Muscle layer of duodenum (tissue), 2 donors: ENCODE results near the gene KCNV2.

ENCODE experiments used
- H3K27ac ChIP-seq: one replicate; pipeline ENCODE4 v1.7.0; 2013; ENCODE audit warnings: mild to moderate bottlenecking, low read length
- H3K27me3 ChIP-seq: one replicate; pipeline ENCODE4 v1.7.0; 2013; ENCODE audit warnings: low read depth, mild to moderate bottlenecking, control low read depth, low read length
- H3K36me3 ChIP-seq, 2 donors: one replicate each; pipeline ENCODE4 v1.7.0; 2013; ENCODE audit warnings: low read length in 2 of 2, control low read depth in 1 of 2, mild to moderate bottlenecking in 1 of 2; ENCODE audit not compliant: insufficient read depth in 2 of 2, control insufficient read depth in 1 of 2
- H3K4me1 ChIP-seq, 2 donors: one replicate each; pipeline ENCODE4 v1.7.0; 2013; ENCODE audit warnings: low read length in 2 of 2, mild to moderate bottlenecking in 2 of 2, control low read depth in 1 of 2, moderate library complexity in 1 of 2; ENCODE audit not compliant: insufficient read depth in 2 of 2, control insufficient read depth in 1 of 2
- H3K4me3 ChIP-seq, 2 donors: one replicate each; pipeline ENCODE4 v1.7.0; 2013; ENCODE audit warnings: low read length in 2 of 2, low read depth in 1 of 2, mild to moderate bottlenecking in 1 of 2
- H3K9me3 ChIP-seq, 2 donors: one replicate each; pipeline ENCODE4 v1.7.0; 2013; ENCODE audit warnings: low read length in 2 of 2, control low read depth in 1 of 2, mild to moderate bottlenecking in 1 of 2; ENCODE audit not compliant: control insufficient read depth in 1 of 2
- donor health status: healthy.

KCNV2 gene

GRCh38 chr9:2717385-2717784 is at the start of gene KCNV2:
Gene KCNV2 (plus strand): TSS chr9:2717510. CDS start chr9:2717740, 230 bp downstream.
- Histone ChIP-seq H3K27ac (no peak within 1 kb of the TSS), H3K36me3 (no peaks in the 10 kb centered on the region), H3K9me3 (no peaks in the 10 kb centered on the region), H3K27me3 (no peaks in the 10 kb centered on the region), H3K4me3 (no peak within 1 kb of the TSS), H3K4me1 (no peaks in the 10 kb centered on the region)

- Histone ChIP-seq H3K27ac (no peak overlapping the region), H3K9me3 (no peaks in the 10 kb centered on the region), H3K27me3 (no peaks in the 10 kb centered on the region), H3K4me3 (no peak overlapping the region), H3K36me3 (no peaks in the 10 kb centered on the region), H3K4me1 (no peaks in the 10 kb centered on the region)
Observed at GRCh38 chr9:2673161-2673560, 44.1 kb upstream of the KCNV2 start.

GRCh38 chr9:2674141-2674824 is 43.0 kb upstream of the KCNV2 start:
- H3K4me1 ChIP-seq: no peaks in the 10 kb centered on the region
- no peaks in the 10 kb centered on the region for H3K9me3 ChIP-seq
- no peak overlapping the region for H3K27ac ChIP-seq
- no peaks in the 10 kb centered on the region for H3K27me3 ChIP-seq
- no peak overlapping the region for H3K4me3 ChIP-seq
- H3K36me3 ChIP-seq: no peaks in the 10 kb centered on the region

GRCh38 chr9:2675834-2676233 is 41.5 kb upstream of the KCNV2 start:
- Histone ChIP-seq H3K27me3 (no peaks in the 10 kb centered on the region), H3K9me3 (no peaks in the 10 kb centered on the region), H3K27ac (no peak overlapping the region), H3K4me3 (no peak overlapping the region), H3K36me3 (no peaks in the 10 kb centered on the region), H3K4me1 (no peaks in the 10 kb centered on the region)

GRCh38 chr9:2676466-2676865 is 40.8 kb upstream of the KCNV2 start:
- Histone ChIP-seq H3K9me3 (no peaks in the 10 kb centered on the region), H3K27me3 (no peaks in the 10 kb centered on the region), H3K4me3 (no peak overlapping the region), H3K27ac (no peak overlapping the region), H3K36me3 (no peaks in the 10 kb centered on the region), H3K4me1 (no peaks in the 10 kb centered on the region)

- Histone ChIP-seq H3K4me3 (no peak overlapping the region), H3K36me3 (no peaks in the 10 kb centered on the region), H3K9me3 (no peaks in the 10 kb centered on the region), H3K27ac (no peak overlapping the region), H3K27me3 (no peaks in the 10 kb centered on the region), H3K4me1 (no peaks in the 10 kb centered on the region)
Observed at GRCh38 chr9:2677915-2678889, 39.1 kb upstream of the KCNV2 start.

- H3K4me1 ChIP-seq: no peaks in the 10 kb centered on the region
- H3K27ac ChIP-seq: no peak overlapping the region
- no peaks in the 10 kb centered on the region for H3K36me3 ChIP-seq
- H3K4me3 ChIP-seq: no peak overlapping the region
- H3K27me3 ChIP-seq: no peaks in the 10 kb centered on the region
- H3K9me3 ChIP-seq: no peaks in the 10 kb centered on the region
Observed at GRCh38 chr9:2679011-2679410, 38.3 kb upstream of the KCNV2 start.

GRCh38 chr9:2681981-2682380 is 35.3 kb upstream of the KCNV2 start:
- Histone ChIP-seq H3K9me3 (no peaks in the 10 kb centered on the region), H3K27ac (no peak overlapping the region), H3K27me3 (no peaks in the 10 kb centered on the region), H3K4me3 (no peak overlapping the region), H3K36me3 (no peaks in the 10 kb centered on the region), H3K4me1 (no peaks in the 10 kb centered on the region)

GRCh38 chr9:2686911-2687310 is 30.4 kb upstream of the KCNV2 start:
- H3K4me1 ChIP-seq: no peaks in the 10 kb centered on the region
- no peak overlapping the region for H3K4me3 ChIP-seq
- no peaks in the 10 kb centered on the region for H3K36me3 ChIP-seq
- H3K9me3 ChIP-seq: no peaks in the 10 kb centered on the region
- H3K27ac ChIP-seq: no peak overlapping the region
- H3K27me3 ChIP-seq: no peaks in the 10 kb centered on the region

- no peaks in the 10 kb centered on the region for H3K9me3 ChIP-seq
- H3K27ac ChIP-seq: no peak overlapping the region
- H3K4me1 ChIP-seq: no peaks in the 10 kb centered on the region
- H3K4me3 ChIP-seq: no peak overlapping the region
- no peaks in the 10 kb centered on the region for H3K36me3 ChIP-seq
- H3K27me3 ChIP-seq: no peaks in the 10 kb centered on the region
Observed at GRCh38 chr9:2688636-2689035, 28.7 kb upstream of the KCNV2 start.

GRCh38 chr9:2691212-2691611 is 26.1 kb upstream of the KCNV2 start:
- Histone ChIP-seq H3K27ac (no peak overlapping the region), H3K36me3 (no peaks in the 10 kb centered on the region)

More at GRCh38 chr9:2691212-2691611, 26.1 kb upstream of the KCNV2 start:
- Histone ChIP-seq H3K27me3 (no peaks in the 10 kb centered on the region), H3K9me3 (no peaks in the 10 kb centered on the region), H3K4me1 (no peaks in the 10 kb centered on the region), H3K4me3 (no peak overlapping the region)
